GM18861 (cell line): ENCODE measurements around the gene CC2D1A.
"Not testable (repeated sequence)": the region's sequence is repeated elsewhere in the genome, so short reads cannot be mapped to it uniquely, and the experiment has no call there.

Experiments
- ATAC-seq: cut with Tn5 transposase; IDR thresholded peaks from one replicate; pipeline ENCODE4 v1.9.1; 2021; ENCODE audit not compliant: unreplicated experiment

The CC2D1A gene

GRCh38 chr19:13959962-13960862 is 54.2 kb downstream of the CC2D1A start:
- no peak for ATAC-seq

GRCh38 chr19:13960863-13961784 is 55.1 kb downstream of the CC2D1A start:
- no peak for ATAC-seq

GRCh38 chr19:13961826-13962698 is 56.1 kb downstream of the CC2D1A start:
- no peak for ATAC-seq

GRCh38 chr19:13962699-13963602 is 57.0 kb downstream of the CC2D1A start:
- ATAC-seq: no peak

GRCh38 chr19:13963603-13964105 is 57.7 kb downstream of the CC2D1A start:
- ATAC-seq: no peak

- no peak for ATAC-seq
These were observed 58.8 kb downstream of the CC2D1A start for GRCh38 chr19:13964776-13965175.

- no peak for ATAC-seq
These were observed 59.4 kb downstream of the CC2D1A start for GRCh38 chr19:13965377-13965896.

GRCh38 chr19:13965926-13966683 is 60.1 kb downstream of the CC2D1A start:
- no peak for ATAC-seq

- ATAC-seq: no peak
These were observed 60.7 kb downstream of the CC2D1A start for GRCh38 chr19:13966684-13967128.

- ATAC-seq: not testable (repeated sequence)
These were observed 61.2 kb downstream of the CC2D1A start for GRCh38 chr19:13967206-13967605.

GRCh38 chr19:13968383-13968935 is 62.5 kb downstream of the CC2D1A start:
- no peak for ATAC-seq

- ATAC-seq: no peak
These were observed 63.0 kb downstream of the CC2D1A start for GRCh38 chr19:13968999-13969398.

GRCh38 chr19:13969897-13970296 is 63.9 kb downstream of the CC2D1A start:
- no peak for ATAC-seq

- ATAC-seq: not testable (repeated sequence)
These were observed 65.9 kb downstream of the CC2D1A start for GRCh38 chr19:13971868-13972267.

GRCh38 chr19:13972368-13973155 is 66.6 kb downstream of the CC2D1A start:
- no peak for ATAC-seq

GRCh38 chr19:13973479-13973878 is 67.5 kb downstream of the CC2D1A start:
- not testable (repeated sequence) for ATAC-seq

GRCh38 chr19:13974073-13974472 is 68.1 kb downstream of the CC2D1A start:
- ATAC-seq: no peak
